Measurements from ENCODE around the gene MAP4K2.

The MAP4K2 gene

GRCh38 chr11:64799256-64799622, 3.8 kb downstream of the MAP4K2 start:
- DNase-seq, result no peak
- H3K27me3 ChIP-seq (ENCODE audit: insufficient read depth, low read depth, severe bottlenecking), result no peaks in the 10 kb centered on the region
- no peaks in the 10 kb centered on the region for H3K9me3 ChIP-seq (ENCODE audit: severe bottlenecking)
- H3K36me3 ChIP-seq, result peaks cover 34% of the 10 kb centered on the region
- H3K27ac ChIP-seq, result no peak overlapping the region
- H3K4me3 ChIP-seq (ENCODE audit: low read depth, low read length), result no peak overlapping the region
- no peak for TF ChIP-seq CTCF (IDR thresholded peaks at IDR 0.05; ENCODE audit: low read depth, low read length)

GRCh38 chr11:64796757-64797541, 6.1 kb downstream of the MAP4K2 start:
- no peak for DNase-seq

GRCh38 chr11:64796047-64796756, 6.8 kb downstream of the MAP4K2 start:
- no peak for TF ChIP-seq CTCF (IDR thresholded peaks at IDR 0.05; ENCODE audit: low read depth, low read length)
- no peak overlapping the region for H3K27ac ChIP-seq
- H3K27me3 ChIP-seq (ENCODE audit: insufficient read depth, low read depth, severe bottlenecking), result no peaks in the 10 kb centered on the region
- no peaks in the 10 kb centered on the region for H3K9me3 ChIP-seq (ENCODE audit: severe bottlenecking)
- no peak for DNase-seq
- H3K36me3 ChIP-seq, result peaks cover 29% of the 10 kb centered on the region
- H3K4me3 ChIP-seq (ENCODE audit: low read depth, low read length), result no peak overlapping the region

More at GRCh38 chr11:64796757-64797541, 6.1 kb downstream of the MAP4K2 start:
- Histone ChIP-seq H3K4me3 (ENCODE audit: low read depth, low read length) (no peak overlapping the region), H3K27ac (no peak overlapping the region), H3K9me3 (ENCODE audit: severe bottlenecking) (no peaks in the 10 kb centered on the region), H3K36me3 (peaks cover 29% of the 10 kb centered on the region), H3K27me3 (ENCODE audit: insufficient read depth, low read depth, severe bottlenecking) (no peaks in the 10 kb centered on the region)
- no peak for TF ChIP-seq CTCF (IDR thresholded peaks at IDR 0.05; ENCODE audit: low read depth, low read length)

- Histone ChIP-seq H3K4me3 (ENCODE audit: low read depth, low read length) (no peak overlapping the region), H3K27me3 (ENCODE audit: insufficient read depth, low read depth, severe bottlenecking) (no peaks in the 10 kb centered on the region), H3K9me3 (ENCODE audit: severe bottlenecking) (no peaks in the 10 kb centered on the region), H3K27ac (no peak overlapping the region), H3K36me3 (peaks cover 20% of the 10 kb centered on the region)
- no peak for DNase-seq
- TF ChIP-seq CTCF (IDR thresholded peaks at IDR 0.05; ENCODE audit: low read depth, low read length), result no peak
Measured at GRCh38 chr11:64794526-64794925, 8.5 kb downstream of the MAP4K2 start.

GRCh38 chr11:64793271-64794160, 9.5 kb downstream of the MAP4K2 start:
- no peak for DNase-seq
- H3K36me3 ChIP-seq, result peaks cover 15% of the 10 kb centered on the region
- TF ChIP-seq CTCF (IDR thresholded peaks at IDR 0.05; ENCODE audit: low read depth, low read length), result no peak

More at GRCh38 chr11:64793271-64794160, 9.5 kb downstream of the MAP4K2 start:
- no peak overlapping the region for H3K4me3 ChIP-seq (ENCODE audit: low read depth, low read length)
- no peaks in the 10 kb centered on the region for H3K9me3 ChIP-seq (ENCODE audit: severe bottlenecking)
- no peak overlapping the region for H3K27ac ChIP-seq
- H3K27me3 ChIP-seq (ENCODE audit: insufficient read depth, low read depth, severe bottlenecking), result no peaks in the 10 kb centered on the region

Measured in WERI-Rb-1 (cell line).